ENCODE measurements around the gene PLPPR1.
"Not testable (repeated sequence)": the region's sequence is repeated elsewhere in the genome, so short reads cannot be mapped to it uniquely, and the experiment has no call there.

The PLPPR1 gene

GRCh38 chr9:101028346-101029314 lies at the start of gene PLPPR1:
Gene PLPPR1, plus strand, starts transcription at chr9:101028727.
- DNase-seq (ENCODE audit: low spot score), result peak; percentile 56

- DNase-seq (ENCODE audit: low spot score), result no peak
These were observed 38.8 kb upstream of the PLPPR1 start for GRCh38 chr9:100989731-100990130.

DNA sequence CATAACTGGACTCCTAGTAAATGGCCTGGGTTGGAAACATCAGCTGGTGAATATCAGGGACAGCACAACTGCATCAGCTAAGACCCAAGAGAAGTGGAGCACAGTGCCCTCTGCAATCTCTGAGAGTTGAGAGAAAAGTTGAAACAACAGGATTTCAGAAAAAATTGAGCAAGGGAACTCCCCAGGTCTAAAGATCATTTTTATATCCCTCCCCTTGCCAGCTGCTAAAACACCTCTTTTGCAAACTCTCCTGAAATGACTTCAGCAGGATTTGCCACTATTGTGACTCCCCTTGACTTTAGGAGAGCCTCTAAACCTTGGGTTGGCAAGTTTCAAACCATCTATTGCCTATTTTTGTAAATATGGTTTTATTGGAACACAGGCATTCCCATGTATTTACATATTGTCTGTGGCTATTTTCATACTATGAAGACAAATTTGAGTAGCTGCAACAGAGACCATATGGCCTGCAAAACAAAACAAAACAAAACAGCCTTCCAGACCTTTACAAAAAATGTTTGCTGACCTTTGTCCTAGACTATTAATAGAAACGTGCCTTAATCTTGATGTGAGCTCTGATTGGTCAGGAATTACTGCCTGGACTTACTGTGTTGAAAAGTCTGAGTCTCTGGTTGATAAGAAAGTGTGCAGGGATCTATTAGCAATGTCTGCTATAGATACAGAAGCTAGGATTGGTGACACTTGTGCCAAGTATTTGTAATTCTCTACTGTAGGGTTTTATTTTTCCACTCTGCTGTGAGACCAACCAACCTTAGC lies 37.7 kb upstream of the PLPPR1 start:
- DNase-seq (ENCODE audit: low spot score), result no peak

- no peak for DNase-seq (ENCODE audit: low spot score)
These were observed 35.9 kb upstream of the PLPPR1 start for GRCh38 chr9:100992632-100993031.

GRCh38 chr9:100999906-101000544 lies 28.5 kb upstream of the PLPPR1 start:
- peak; percentile 23 for DNase-seq (ENCODE audit: low spot score)

GRCh38 chr9:101005246-101005645 lies 23.3 kb upstream of the PLPPR1 start:
- DNase-seq (ENCODE audit: low spot score), result no peak

GRCh38 chr9:101014566-101014965 lies 14.0 kb upstream of the PLPPR1 start:
- no peak for DNase-seq (ENCODE audit: low spot score)

- DNase-seq (ENCODE audit: low spot score), result no peak
These were observed 10.1 kb upstream of the PLPPR1 start for GRCh38 chr9:101018467-101018866.

- no peak for DNase-seq (ENCODE audit: low spot score)
These were observed 5.8 kb upstream of the PLPPR1 start for GRCh38 chr9:101022704-101023103.

- no peak for DNase-seq (ENCODE audit: low spot score)
These were observed 2.6 kb upstream of the PLPPR1 start for GRCh38 chr9:101025940-101026339.

DNA sequence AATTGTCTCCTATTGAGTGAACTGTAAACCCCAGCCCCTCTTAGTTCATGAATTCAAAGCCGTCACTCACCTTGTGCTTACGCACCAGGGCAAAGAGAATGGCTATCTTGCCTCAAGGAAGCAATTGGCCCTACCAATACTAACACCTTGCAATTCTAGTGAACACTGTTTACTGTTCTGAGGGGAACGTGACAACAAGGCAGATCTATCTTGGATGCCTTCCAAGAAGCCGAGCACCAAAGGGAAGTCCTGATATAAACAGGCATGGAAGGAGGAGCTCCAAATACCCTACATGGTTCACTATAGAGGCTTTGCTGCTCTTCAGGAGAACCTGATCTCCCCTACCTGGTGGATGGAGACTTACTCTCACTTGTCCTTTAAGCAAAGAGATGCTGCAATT lies 1.7 kb upstream of the PLPPR1 start:
- no peak for DNase-seq (ENCODE audit: low spot score)

DNA sequence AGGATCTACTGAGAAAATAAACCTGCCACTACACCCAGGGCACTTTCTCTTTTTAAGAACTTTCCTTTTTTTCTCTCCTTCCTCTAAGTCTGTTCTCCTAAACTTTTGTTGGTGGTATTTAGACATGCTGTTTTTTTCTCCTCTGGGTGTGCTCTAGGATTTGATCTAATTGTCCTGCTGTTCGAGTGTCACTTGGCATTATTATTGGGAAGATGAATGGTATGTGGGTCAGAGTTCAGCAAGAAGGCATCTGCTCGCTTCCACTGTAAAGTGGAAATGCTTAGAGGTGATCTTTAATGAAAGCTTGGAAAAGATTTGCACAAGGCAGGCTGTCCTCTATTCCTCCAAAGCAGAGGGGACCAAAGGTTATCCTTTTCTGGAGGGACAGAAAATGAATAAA lies 1.3 kb upstream of the PLPPR1 start:
- no peak for DNase-seq (ENCODE audit: low spot score)

DNA sequence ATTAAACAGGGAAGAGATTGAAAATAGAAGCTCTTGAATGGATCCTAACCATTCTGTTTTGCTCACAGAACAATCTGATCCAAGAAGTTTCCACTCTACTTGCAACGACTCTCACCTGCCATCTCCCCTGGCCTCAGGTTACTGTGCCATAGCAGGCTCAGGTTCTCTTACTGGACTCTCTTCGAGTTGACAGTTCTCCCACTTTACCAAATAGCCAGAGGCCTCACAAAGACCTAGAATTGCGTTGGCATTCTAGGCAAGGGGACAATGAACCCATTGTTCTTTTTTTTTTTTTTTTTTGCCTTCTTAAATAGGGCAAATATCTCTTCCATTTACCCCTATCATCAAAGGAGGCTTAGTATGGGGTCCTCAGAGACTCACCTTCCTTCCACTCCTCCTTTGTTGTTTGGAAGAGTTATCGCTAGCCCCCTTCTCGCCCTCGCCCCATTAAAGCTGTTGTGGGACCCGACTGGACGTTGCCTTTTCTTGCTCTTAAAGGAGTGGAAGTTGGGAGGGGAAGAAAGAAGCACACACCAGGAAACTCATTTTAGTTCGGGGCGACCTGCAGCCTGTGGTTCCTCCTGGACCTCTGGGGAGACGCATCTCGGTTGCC lies 688 bp upstream of the PLPPR1 start:
- peak; percentile 61 for DNase-seq (ENCODE audit: low spot score)

DNA sequence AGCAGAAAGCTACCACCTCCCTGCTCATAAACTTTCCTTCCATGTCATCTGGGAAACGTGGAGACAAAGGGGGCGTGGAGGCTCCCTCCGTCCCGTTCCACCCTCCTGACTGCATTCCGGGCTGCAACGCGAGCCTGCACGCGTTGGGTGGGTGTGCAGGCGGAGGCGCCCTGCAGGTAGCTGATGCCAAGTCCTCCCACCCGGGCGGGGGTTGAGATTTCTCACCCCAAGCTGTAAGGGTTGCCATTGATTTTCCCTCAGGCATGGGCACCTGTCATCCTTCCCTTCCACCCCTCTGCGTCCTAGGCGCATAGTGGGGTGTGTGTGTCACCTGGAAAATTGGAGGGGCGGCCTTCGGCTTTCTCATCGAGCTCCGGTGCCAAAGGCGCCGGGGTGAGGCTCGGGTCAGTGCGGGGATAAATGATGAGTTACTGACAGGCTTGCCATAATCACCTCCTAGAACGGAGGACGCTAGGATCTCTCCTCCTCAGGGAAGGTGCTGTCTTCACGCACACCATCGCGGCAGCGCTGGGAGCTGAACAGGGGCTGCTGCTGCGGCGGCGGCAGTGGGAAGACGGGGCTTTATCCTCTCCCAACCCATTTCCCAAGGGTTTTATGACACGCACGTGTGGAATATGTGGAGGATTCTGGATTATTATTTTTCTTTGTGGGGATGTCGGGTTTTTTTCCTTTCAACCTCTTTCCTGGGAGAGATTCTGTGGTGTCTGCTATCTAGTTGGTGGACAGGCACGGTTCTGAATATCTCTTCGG lies 973 bp downstream of the PLPPR1 start:
- DNase-seq (ENCODE audit: low spot score), result no peak

DNA sequence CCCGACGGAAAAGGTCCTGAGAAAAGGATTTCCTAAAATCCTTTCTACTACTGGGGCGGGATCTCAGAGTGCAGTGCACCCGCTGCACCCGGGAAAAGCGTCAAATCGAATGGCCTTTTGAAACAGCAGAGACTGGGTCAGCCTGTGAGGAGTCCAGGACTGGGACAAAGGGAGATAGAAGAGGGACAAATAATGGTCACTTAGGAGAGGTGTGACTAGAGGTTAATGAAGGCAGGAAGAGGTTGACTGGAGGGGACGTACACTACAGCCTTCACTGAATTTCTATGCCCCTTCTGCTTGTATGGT lies 1.5 kb downstream of the PLPPR1 start:
- DNase-seq (ENCODE audit: low spot score), result no peak

GRCh38 chr9:101032426-101032825 lies 3.9 kb downstream of the PLPPR1 start:
- DNase-seq (ENCODE audit: low spot score), result no peak

GRCh38 chr9:101034222-101034621 lies 5.7 kb downstream of the PLPPR1 start:
- DNase-seq (ENCODE audit: low spot score), result no peak

DNA sequence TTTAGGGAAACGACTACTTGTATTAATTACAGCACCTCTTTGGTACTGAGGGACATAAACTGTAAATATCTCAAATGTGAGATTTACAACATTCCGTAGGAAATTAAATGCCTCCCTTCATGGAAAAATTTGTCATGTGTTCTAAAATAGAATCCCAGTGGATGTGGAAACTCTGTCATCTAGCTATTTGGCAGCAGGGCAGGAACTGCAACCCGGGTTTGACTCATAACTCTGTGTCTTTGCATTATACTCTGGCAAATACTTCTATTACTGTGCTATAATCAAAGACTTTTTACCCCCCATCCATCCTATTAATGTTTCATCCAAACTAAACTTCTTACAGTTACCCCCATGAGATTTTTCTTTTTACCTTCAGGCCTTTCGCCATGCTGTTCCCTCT lies 6.6 kb downstream of the PLPPR1 start:
- no peak for DNase-seq (ENCODE audit: low spot score)

DNA sequence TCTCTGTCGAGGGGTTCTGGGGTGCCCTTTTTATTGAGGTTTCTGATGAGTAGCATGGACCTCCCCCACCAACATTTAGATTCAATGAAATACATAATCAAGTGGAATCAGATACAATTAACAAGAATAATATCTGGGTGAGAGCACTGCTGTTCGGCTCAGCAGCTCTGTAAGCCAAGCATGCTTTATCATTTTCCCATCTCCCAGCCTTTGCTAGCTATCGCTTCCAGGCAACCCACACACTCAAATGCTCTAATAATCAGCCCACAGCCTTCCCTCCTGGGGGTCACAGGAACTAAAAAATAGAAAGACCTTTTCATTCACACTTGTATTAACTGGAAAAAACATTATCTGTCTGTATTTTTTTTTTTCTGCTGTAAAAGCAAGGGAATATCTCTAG lies 8.9 kb downstream of the PLPPR1 start:
- no peak for DNase-seq (ENCODE audit: low spot score)

DNA sequence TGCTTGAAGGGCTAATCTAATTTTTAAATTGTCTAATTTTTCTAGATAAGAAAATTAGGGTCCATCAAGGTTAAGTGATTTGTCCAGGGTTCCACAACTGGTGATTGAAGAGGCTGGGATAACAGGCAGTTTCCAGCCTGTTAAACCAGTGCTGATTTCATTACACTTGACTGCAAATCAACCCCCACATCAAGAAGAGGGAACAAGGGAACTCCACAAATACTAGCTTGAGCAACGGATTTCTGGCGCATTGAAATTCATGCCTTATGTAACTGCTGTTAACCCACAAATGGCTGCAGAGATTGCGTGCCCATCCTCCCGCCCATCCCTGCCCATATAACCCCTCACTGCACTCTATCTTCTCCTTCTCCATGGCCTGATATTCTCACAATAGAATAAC lies 10.0 kb downstream of the PLPPR1 start:
- no peak for DNase-seq (ENCODE audit: low spot score)

DNA sequence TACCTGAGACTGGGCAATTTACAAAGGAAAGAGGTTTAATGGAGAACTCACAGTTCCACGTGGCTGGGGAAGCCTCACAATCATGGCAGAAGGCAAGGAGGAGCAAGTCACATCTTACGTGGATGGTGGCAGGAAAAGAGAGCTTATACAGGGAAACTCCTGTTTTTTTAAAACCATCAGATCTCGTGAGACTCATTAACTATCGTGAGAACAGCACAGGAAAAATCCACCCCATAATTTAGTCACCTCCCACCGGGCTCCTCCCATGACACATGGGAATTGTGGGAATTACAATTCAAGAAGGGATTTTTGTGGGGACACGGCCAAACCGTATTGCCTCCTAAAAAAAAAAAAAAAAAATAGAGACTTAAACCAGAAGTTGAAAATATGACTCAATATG lies 11.1 kb downstream of the PLPPR1 start:
- DNase-seq (ENCODE audit: low spot score), result not testable (repeated sequence)

Data from COLO829 (cell line).